Keratinocyte (primary cell): ENCODE results near the gene ABO. TPM values are rescaled to one million over a fixed set of nuclear protein-coding genes. Genes with fewer than 3 reads are reported as not detected.

Experiments
- DNase-seq: peaks from one replicate; pipeline ENCODE4 v3.0.0-alpha.2; 2011; ENCODE audit warnings: low read depth, missing footprints, low spot score
- FAIRE-seq: peaks from 2 replicates; lab custom pipeline; 2011; peaks lifted over from hg19 to GRCh38; lab: Jason Lieb, UNC
- H2AFZ ChIP-seq: 2 replicates; pipeline ENCODE4 v1.6.0; 2012; ENCODE audit warnings: low read length, control low read depth, inconsistent platforms; ENCODE audit not compliant: control insufficient read depth
- H3K27ac ChIP-seq: 2 replicates; pipeline ENCODE4 v1.5.1; 2011; ENCODE audit warnings: low read length; ENCODE audit not compliant: control insufficient read depth, insufficient read depth
- H3K27me3 ChIP-seq: 3 replicates; pipeline ENCODE4 v1.6.0; 2011; ENCODE audit warnings: low read length; ENCODE audit not compliant: control insufficient read depth, insufficient read depth; ENCODE audit errors: extremely low read depth
- H3K36me3 ChIP-seq, 2 experiments: 2 replicates in 1 of 2; 3 replicates in 1 of 2; pipeline ENCODE4 v1.5.1; 2011; ENCODE audit warnings: low read length in 2 of 2, mild to moderate bottlenecking in 1 of 2; ENCODE audit not compliant: control insufficient read depth in 2 of 2, insufficient read depth in 2 of 2; ENCODE audit errors: extremely low read depth in 1 of 2
- H3K4me1 ChIP-seq: 3 replicates; pipeline ENCODE4 v1.5.1; 2011; ENCODE audit warnings: low read length; ENCODE audit not compliant: control insufficient read depth, insufficient read depth; ENCODE audit errors: extremely low read depth
- H3K4me2 ChIP-seq: 3 replicates; pipeline ENCODE4 v1.6.0; 2011; ENCODE audit warnings: low read depth, low read length; ENCODE audit not compliant: control insufficient read depth, insufficient read depth; ENCODE audit errors: extremely low read depth
- H3K4me3 ChIP-seq, 3 experiments: fragments of 200-600 bp in 1 of 3; sonication (generic) in 1 of 3; 2 replicates in 2 of 3; 3 replicates in 1 of 3; pipeline ENCODE4 v1.5.1; 2011 to 2016; ENCODE audit warnings: low read length in 3 of 3, mild to moderate bottlenecking in 3 of 3, control low read depth in 2 of 3, inconsistent platforms in 1 of 3, low read depth in 1 of 3, mixed read lengths in 1 of 3, mixed run types in 1 of 3, moderate library complexity in 1 of 3; ENCODE audit not compliant: control insufficient read depth in 2 of 3, insufficient read depth in 2 of 3; ENCODE audit errors: extremely low read depth in 1 of 3
- H3K79me2 ChIP-seq: 2 replicates; pipeline ENCODE4 v1.6.0; 2012; ENCODE audit warnings: low read length; ENCODE audit not compliant: control insufficient read depth, insufficient read depth
- H3K9ac ChIP-seq: 3 replicates; pipeline ENCODE4 v1.6.0; 2011; ENCODE audit warnings: low read length; ENCODE audit not compliant: control insufficient read depth, insufficient read depth; ENCODE audit errors: extremely low read depth
- H3K9me1 ChIP-seq: 3 replicates; pipeline ENCODE4 v1.6.0; 2011; ENCODE audit warnings: low read length; ENCODE audit not compliant: control insufficient read depth, insufficient read depth; ENCODE audit errors: extremely low read depth
- H3K9me3 ChIP-seq: 2 replicates; pipeline ENCODE4 v1.5.1; 2012; ENCODE audit warnings: low read depth, low read length; ENCODE audit not compliant: control insufficient read depth
- H4K20me1 ChIP-seq: 3 replicates; pipeline ENCODE4 v1.6.0; 2011; ENCODE audit warnings: low read length; ENCODE audit not compliant: control insufficient read depth, insufficient read depth; ENCODE audit errors: extremely low read depth
- CTCF ChIP-seq, 3 experiments: IDR thresholded peaks in 1 of 3; conservative IDR thresholded peaks in 1 of 3; optimal IDR thresholded peaks in 1 of 3; 2 replicates in 2 of 3; 3 replicates in 1 of 3; pipeline versions ENCODE3 to v1.5.1; 2011; ENCODE audit warnings: low read length in 3 of 3, mild to moderate bottlenecking in 3 of 3, moderate library complexity in 2 of 3, control low read depth in 1 of 3, inconsistent platforms in 1 of 3; ENCODE audit not compliant: insufficient read depth in 2 of 3; ENCODE audit errors: extremely low read depth in 1 of 3
- EZH2 ChIP-seq: IDR thresholded peaks from one replicate; pipeline ENCODE4 v1.6.1; 2012; ENCODE audit warnings: inconsistent platforms, mild to moderate bottlenecking, low read length, moderate library complexity
- dilution Hi-C: fragments of 300-500 bp; cut with MboI; formaldehyde crosslinking; loops from one replicate; pipeline ENCODE4 v1.7.0; 2020; ENCODE audit warnings: low sequenced_read_pairs; ENCODE audit not compliant: extremely low pct_ligation_motif_present
- polyA plus RNA-seq, 5 experiments: library from polyadenylated mRNA; depleted of rRNA in 3 of 5; stranded (reverse) in 3 of 5; stranded (forward) in 1 of 5; unstranded in 1 of 5; fragments of >200 nt; gene quantifications; 1 replicate in 1 of 5; 2 replicates in 3 of 5; 3 replicates in 1 of 5; pipeline versions ENCODE4 v1.2.1 to v1.2.3, GENCODE V29; 2011 to 2012; ENCODE audit warnings: missing spikeins in 2 of 5, low read depth in 1 of 5, low replicate concordance in 1 of 5

ABO gene
- polyA plus RNA-seq, 1 donor (not counting 4 experiments of a cell fraction or from before 2014, with no cell fraction given), result not detected

GRCh38 chr9:133227242-133227860 lies 47.6 kb downstream of the ABO start:
- FAIRE-seq, result no peak

GRCh38 chr9:133226219-133227171 lies 48.5 kb downstream of the ABO start:
- no peaks in the 10 kb centered on the region for H4K20me1 ChIP-seq
- H2AFZ ChIP-seq, result no peak overlapping the region
- H3K4me1 ChIP-seq, result no peaks in the 10 kb centered on the region
- H3K4me3 ChIP-seq, result no peak overlapping the region
- no peaks in the 10 kb centered on the region for H3K79me2 ChIP-seq
- TF ChIP-seq EZH2 (no peak), CTCF (optimal IDR thresholded peaks at IDR 0.05 in 1 of 3, IDR thresholded peaks at IDR 0.05 in 1 of 3, conservative IDR thresholded peaks at IDR 0.05 in 1 of 3; ENCODE audit: extremely low read depth in 1 of 3, insufficient read depth in 2 of 3, low read length in 3 of 3) (no peak)
- dilution Hi-C loops, result no loop called here
- H3K9ac ChIP-seq, result no peak overlapping the region
- FAIRE-seq (no peak), DNase-seq (no peak)
- no peak overlapping the region for H3K4me2 ChIP-seq
- H3K9me1 ChIP-seq, result no peaks in the 10 kb centered on the region
- H3K9me3 ChIP-seq, result no peaks in the 10 kb centered on the region
- H3K27ac ChIP-seq, result no peak overlapping the region
- H3K36me3 ChIP-seq, result no peaks in the 10 kb centered on the region
- no peaks in the 10 kb centered on the region for H3K27me3 ChIP-seq

More at GRCh38 chr9:133227242-133227860, 47.6 kb downstream of the ABO start:
- H3K9me3 ChIP-seq, result no peaks in the 10 kb centered on the region
- H3K4me1 ChIP-seq, result no peaks in the 10 kb centered on the region
- no peak overlapping the region for H3K9ac ChIP-seq
- no peak overlapping the region for H2AFZ ChIP-seq
- dilution Hi-C loops, result no loop called here
- no peaks in the 10 kb centered on the region for H3K27me3 ChIP-seq
- H3K79me2 ChIP-seq, result no peaks in the 10 kb centered on the region
- no peak for DNase-seq
- no peaks in the 10 kb centered on the region for H3K36me3 ChIP-seq
- no peak overlapping the region for H3K27ac ChIP-seq
- no peak overlapping the region for H3K4me2 ChIP-seq
- no peaks in the 10 kb centered on the region for H3K9me1 ChIP-seq
- no peak overlapping the region for H3K4me3 ChIP-seq
- no peak for TF ChIP-seq CTCF (optimal IDR thresholded peaks at IDR 0.05 in 1 of 3, IDR thresholded peaks at IDR 0.05 in 1 of 3, conservative IDR thresholded peaks at IDR 0.05 in 1 of 3; ENCODE audit: extremely low read depth in 1 of 3, insufficient read depth in 2 of 3, low read length in 3 of 3)
- no peak for TF ChIP-seq EZH2
- H4K20me1 ChIP-seq, result no peaks in the 10 kb centered on the region
